Caki2 (cell line): ENCODE measurements around the gene FAM83B. TPM values are rescaled to one million over a fixed set of nuclear protein-coding genes. Genes with fewer than 3 reads are reported as not detected.
"Not testable (repeated sequence)": the region's sequence is repeated elsewhere in the genome, so short reads cannot be mapped to it uniquely, and the experiment has no call there.

ENCODE experiments used
- DNase-seq: peaks from one replicate; pipeline ENCODE4 v3.0.0-alpha.2; 2015; ENCODE audit warnings: low read depth
- in situ Hi-C: cut with HindIII; loops from 2 replicates; pipeline ENCODE4 v1.10.0; 2016; ENCODE audit warnings: low sequenced_read_pairs, low pct_unique_long_range_greater_than_20kb, mixed read lengths
- total RNA-seq: library from RNA; depleted of rRNA; stranded (reverse); fragments of >200 nt; shearing (Covaris generic); gene quantifications from 2 replicates; pipeline ENCODE4 v1.2.3, GENCODE V29; 2014; ENCODE audit warnings: low replicate concordance; rRNA removed

The FAM83B gene
- not detected in 2 replicates for total RNA-seq

DNA sequence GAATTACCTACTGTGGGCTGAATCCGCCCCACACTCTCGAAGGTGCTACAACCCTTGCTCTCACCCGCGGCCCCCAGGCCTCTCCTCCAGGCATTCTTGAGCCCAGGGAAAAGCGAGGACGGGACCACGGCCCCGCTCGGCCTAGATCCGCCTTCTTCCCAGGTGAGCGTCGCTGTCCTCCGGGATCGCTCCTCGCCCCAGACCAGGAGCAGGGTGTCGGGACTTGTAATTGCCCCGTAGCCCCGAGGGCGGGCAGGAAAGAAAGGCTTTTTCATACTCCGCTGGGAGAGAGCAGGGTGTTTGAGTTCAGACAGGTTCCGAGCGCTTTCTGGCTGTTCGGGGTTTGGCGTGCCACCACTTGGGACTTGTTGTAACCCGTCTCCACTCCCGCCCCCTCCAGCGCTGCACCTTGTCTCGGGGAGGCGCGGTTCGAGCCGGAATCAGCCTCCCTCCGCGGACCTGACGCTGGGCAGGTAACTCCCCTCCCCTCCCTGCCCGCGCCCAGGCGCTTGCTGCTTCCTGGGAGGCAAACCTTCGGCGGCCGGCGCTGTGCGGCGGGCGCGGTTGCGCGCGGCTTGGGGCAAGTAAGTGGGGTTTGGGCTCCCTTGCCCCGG lies at the start of gene FAM83B:
Gene FAM83B, plus strand, starts transcription at position 529 of the 614 bp plus-strand sequence. CDS start 23,476 bp downstream, outside the sequence.
- no peak for DNase-seq
- in situ Hi-C loops, result no loop called here

- DNase-seq, in situ Hi-C loops: not testable (repeated sequence)
Observed at GRCh38 chr6:54796918-54797317, 49.7 kb upstream of the FAM83B start.

- in situ Hi-C loops, result no loop called here
Observed at GRCh38 chr6:54800050-54800600, 46.4 kb upstream of the FAM83B start.

DNA sequence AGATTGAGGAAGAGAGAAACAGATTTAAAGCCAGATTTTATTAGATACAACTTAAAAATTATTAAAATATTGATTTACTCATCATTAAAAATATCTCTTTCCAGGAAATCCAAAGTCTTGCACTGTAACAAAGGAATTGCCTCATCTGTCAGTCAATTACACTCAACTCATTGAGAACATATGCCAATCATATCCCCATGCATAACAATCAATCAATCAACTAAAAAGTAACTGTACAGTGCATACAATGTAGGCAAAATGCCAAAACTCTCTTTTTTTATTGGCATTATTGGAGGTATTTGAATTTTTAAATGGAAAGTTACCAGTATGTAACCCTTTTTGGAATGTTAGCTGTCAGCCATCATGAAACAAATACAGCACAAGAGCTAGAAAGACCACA lies 45.3 kb upstream of the FAM83B start:
- DNase-seq, result no peak
- in situ Hi-C loops, result no loop called here

More at GRCh38 chr6:54800050-54800600, 46.4 kb upstream of the FAM83B start:
- no peak for DNase-seq

- in situ Hi-C loops, result no loop called here
- DNase-seq, result peak; percentile 51
Observed at GRCh38 chr6:54801669-54802068, 44.9 kb upstream of the FAM83B start.

DNA sequence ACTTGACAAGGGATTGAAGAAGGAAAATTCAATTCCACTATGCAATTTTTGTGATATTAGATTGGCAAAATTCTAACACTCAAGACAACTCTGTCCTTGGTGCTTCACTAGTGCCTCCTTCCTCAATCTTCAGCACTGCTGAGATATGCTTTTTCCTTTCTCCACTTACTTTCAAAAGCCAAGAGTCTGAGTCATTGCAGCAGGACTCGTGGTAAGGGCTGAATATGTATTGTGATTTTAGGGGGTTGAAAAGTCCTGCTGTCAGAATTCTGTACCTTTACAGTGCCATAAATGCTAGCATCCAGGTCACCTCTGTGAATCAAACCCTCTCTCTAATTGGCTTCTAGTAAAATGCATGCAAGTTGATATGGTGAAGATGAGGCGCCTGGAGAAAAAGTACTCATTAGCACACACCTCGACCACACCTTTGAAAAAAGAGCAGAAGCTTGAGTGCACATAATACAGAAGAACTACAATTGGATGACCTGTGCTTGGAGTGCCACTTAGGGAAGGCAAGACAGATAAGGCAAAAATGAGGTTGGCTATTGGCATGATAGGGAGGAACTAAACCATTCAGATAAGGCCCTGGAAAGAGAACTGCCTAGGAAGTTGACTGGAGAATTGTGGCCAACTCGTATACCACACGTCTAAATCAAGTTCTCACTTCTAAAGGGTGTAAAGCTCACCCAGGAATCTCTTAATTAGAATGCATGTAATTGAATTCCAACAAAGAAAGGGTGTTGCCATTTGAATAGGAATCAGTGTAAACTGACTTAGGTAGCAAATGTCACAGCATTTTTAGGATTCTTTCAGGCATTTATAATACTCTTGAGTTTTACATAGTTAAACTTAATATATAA lies 43.6 kb upstream of the FAM83B start:
- peak; percentile 3 for DNase-seq
- in situ Hi-C loops, result no loop called here

DNA sequence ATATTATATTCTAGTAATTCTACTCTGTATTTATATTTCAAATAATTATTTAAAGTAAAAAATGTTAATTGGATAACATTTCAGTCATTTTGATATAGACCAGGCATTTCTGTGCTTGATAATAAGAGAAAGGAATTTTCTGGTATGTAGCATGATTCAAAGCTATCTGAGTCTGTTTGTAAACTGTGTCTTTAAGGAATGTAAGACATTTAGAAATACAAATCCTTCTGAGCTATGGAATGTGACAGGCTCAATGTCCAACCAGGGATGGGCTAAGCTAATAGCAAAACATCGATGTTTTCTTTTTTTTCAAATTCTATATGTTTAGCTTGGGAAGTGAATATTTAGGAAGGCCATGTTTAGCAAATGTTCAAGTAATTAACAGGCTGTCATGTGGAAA lies 41.5 kb upstream of the FAM83B start:
- in situ Hi-C loops, result no loop called here

DNA sequence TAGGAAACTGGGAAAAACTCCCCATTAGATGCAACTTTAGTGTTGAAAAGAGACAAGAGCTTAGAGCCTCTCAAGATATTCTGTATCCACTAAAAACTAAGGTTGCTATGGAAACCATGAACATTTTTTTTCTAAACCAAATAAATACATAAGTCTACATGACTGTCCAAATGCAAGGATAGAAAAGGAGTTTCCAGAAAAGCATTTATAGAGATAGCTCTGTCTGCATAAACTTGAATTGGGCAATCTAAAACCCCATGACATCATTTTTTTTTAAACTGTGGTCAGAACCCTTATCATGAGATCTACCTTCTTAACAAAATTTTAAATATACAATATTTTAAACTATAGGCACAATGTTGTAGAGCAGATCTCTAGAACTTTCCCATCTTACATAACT lies 36.4 kb upstream of the FAM83B start:
- no peak for DNase-seq
- in situ Hi-C loops, result no loop called here

More for the DNA sequence above, 41.5 kb upstream of the FAM83B start:
- DNase-seq, result no peak

DNA sequence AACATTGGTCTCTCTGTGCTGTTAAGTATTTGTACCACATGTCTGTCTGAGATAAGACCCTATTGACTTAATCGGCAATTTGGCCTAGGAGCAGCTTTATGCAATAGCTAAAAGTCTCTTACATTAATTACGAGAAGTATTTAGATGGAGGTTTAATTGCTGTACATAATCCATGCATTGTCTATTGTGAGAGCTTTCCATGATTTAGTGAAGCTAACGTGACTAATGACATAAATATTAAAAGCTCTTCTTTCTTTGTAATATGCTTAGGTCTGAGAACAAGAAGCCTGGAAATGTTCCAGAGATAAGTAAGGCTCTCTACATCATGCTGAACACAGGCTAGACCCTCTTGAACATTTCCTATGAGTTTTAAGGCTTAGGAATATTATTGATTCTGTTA lies 32.7 kb upstream of the FAM83B start:
- in situ Hi-C loops, result no loop called here
- DNase-seq, result no peak

- in situ Hi-C loops, result no loop called here
- DNase-seq, result no peak
Observed at GRCh38 chr6:54817236-54817635, 29.3 kb upstream of the FAM83B start.

DNA sequence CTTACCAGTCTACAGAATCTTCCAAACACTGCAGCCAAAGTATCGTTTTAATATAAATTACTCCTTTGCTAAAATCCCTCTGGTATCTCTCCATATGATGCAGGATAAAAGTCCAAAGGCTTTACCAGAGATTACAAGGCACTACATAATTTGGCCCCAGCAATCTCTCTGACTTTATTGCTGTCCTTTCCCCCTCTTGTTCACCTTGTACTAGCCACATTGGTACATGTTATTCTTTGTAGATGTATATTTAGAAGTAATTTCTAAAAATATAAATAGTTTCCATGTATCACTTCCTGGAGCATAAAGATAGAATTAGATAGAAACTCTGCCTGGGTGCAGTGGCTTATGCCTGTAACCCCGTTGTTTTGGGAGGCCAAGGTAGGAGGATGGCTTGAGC lies 28.7 kb upstream of the FAM83B start:
- no peak for DNase-seq
- in situ Hi-C loops, result no loop called here

DNA sequence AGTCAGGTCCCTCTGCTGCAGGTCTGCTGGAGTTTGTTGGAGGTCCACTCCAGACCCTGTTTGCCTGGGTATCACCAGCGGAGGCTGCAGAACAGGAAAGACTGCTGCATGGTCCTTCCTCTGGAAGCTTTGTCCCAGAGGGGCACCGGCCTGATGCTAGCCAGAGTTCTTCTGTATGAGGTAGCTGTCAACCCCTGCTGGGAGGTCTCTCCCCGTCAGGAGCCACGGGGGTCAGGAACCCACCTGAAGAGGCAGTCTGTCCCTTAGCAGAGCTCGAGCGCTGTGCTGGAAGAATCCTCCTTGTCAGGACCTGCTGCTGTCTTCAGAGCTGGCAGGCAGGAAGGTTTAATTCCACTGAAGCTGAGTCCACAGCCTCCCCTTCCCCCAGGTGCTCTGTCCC lies 22.3 kb upstream of the FAM83B start:
- in situ Hi-C loops, result not testable (repeated sequence)

GRCh38 chr6:54827010-54827409 lies 19.6 kb upstream of the FAM83B start:
- DNase-seq, result no peak
- in situ Hi-C loops, result no loop called here

More for the DNA sequence above, 22.3 kb upstream of the FAM83B start:
- DNase-seq, result not testable (repeated sequence)

GRCh38 chr6:54830216-54830615 lies 16.4 kb upstream of the FAM83B start:
- DNase-seq, result no peak
- in situ Hi-C loops, result no loop called here

GRCh38 chr6:54835176-54835575 lies 11.4 kb upstream of the FAM83B start:
- in situ Hi-C loops, result no loop called here
- DNase-seq, result no peak

- in situ Hi-C loops, result no loop called here
- DNase-seq, result no peak
Observed at GRCh38 chr6:54846857-54847674, 495 bp downstream of the FAM83B start.

DNA sequence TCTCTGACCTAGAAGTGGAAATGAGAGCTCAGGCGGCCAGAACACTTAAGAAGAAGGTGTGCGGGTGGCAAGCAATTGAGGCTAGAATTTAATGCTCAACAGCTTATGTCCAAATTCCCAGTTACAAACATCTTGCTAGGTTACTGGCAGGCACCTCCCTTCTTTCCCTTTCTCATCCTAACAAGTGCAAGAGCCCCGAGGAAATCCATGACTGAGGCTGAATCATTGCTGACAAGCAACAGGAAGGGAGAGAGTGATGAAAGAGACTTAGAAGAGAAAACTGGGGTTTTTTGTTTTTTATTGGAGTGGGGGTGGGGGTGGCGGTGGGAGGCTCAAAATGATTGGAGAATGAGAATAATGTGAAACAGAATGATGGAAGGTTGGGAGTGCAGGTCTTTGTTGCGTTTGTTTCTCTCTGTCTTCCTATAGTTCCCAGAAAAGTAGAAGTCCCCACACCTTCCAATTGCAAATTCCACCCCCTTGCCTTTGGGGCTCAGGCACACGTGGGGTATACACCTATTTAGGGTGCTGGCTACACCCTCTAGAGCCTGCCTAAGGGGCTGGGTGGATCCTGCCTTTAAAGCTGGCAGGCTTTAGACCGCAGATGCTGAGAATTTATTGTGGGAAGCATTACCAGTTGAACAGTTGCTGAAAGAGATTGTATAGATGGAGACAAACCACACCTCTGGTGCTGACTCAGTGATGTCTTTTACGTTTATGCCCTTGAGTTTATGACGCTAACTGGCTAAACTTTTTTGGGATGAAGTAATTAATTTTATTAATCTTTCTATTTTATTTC lies 1.4 kb downstream of the FAM83B start:
- in situ Hi-C loops, result no loop called here

DNA sequence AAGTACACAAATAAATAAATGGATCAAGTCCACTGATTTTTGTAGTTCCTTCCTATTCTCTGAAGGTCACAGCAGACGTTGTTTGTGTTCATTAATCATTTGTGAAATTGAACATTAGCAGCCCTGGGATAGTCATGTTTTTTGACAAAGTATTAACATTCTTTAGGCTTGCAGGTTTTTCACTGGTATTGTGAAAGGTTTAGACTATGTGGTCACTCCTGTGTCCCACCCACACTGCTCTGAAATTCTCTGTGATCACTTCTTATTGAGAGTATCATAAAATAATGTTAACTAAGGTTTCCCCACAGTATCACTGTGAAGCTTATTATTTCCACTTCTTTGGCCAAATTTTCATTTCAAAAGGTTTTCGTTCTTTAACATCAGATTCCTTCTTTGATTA lies 3.5 kb downstream of the FAM83B start:
- in situ Hi-C loops, result no loop called here
- DNase-seq, result no peak

More for the DNA sequence above, 1.4 kb downstream of the FAM83B start:
- DNase-seq, result no peak
